ENCODE data around the gene AGPS. TPM values are rescaled to one million over a fixed set of nuclear protein-coding genes. Genes with fewer than 3 reads are reported as not detected.
A peak's percentile ranks its signal among the peaks of the same experiment; 100 is the strongest.

AGPS gene
- total RNA-seq, 3 donors from 2014 or later: 73.1 to 80.1 (median 73.7) TPM

GRCh38 chr2:177556153-177556552, 163.6 kb downstream of the AGPS start:
- H3K4me1 Mint-ChIP-seq (ENCODE audit: low read depth): peaks cover 9% of the 10 kb centered on the region
- no peaks in the 10 kb centered on the region for H3K36me3 Mint-ChIP-seq (ENCODE audit: insufficient read depth)
- DNase-seq (no peak), ATAC-seq (no peak)
- no peak overlapping the region for H3K4me3 Mint-ChIP-seq
- no peaks in the 10 kb centered on the region for H3K27me3 Mint-ChIP-seq (ENCODE audit: low read depth)
- no peaks in the 10 kb centered on the region for H3K9me3 Mint-ChIP-seq

GRCh38 chr2:177557794-177558193, 165.2 kb downstream of the AGPS start:
- H3K4me3 Mint-ChIP-seq: no peak overlapping the region
- no peaks in the 10 kb centered on the region for H3K27me3 Mint-ChIP-seq (ENCODE audit: low read depth)
- ATAC-seq: no peak
- H3K4me1 Mint-ChIP-seq (ENCODE audit: low read depth): peaks cover 9% of the 10 kb centered on the region
- no peak for DNase-seq
- no peaks in the 10 kb centered on the region for H3K9me3 Mint-ChIP-seq
- no peaks in the 10 kb centered on the region for H3K36me3 Mint-ChIP-seq (ENCODE audit: insufficient read depth)

GRCh38 chr2:177559638-177560037, 167.1 kb downstream of the AGPS start:
- H3K27me3 Mint-ChIP-seq (ENCODE audit: low read depth): no peaks in the 10 kb centered on the region
- DNase-seq: no peak
- ATAC-seq: no peak
- no peaks in the 10 kb centered on the region for H3K4me1 Mint-ChIP-seq (ENCODE audit: low read depth)
- no peaks in the 10 kb centered on the region for H3K9me3 Mint-ChIP-seq
- H3K36me3 Mint-ChIP-seq (ENCODE audit: insufficient read depth): no peaks in the 10 kb centered on the region
- H3K4me3 Mint-ChIP-seq: no peak overlapping the region

GRCh38 chr2:177568390-177568789, 175.8 kb downstream of the AGPS start:
- DNase-seq (no peak), ATAC-seq (no peak)
- Mint-ChIP-seq H3K4me3 (no peak overlapping the region), H3K9me3 (no peaks in the 10 kb centered on the region), H3K27me3 (ENCODE audit: low read depth) (peaks cover 1% of the 10 kb centered on the region), H3K4me1 (ENCODE audit: low read depth) (no peaks in the 10 kb centered on the region), H3K36me3 (ENCODE audit: insufficient read depth) (no peaks in the 10 kb centered on the region)

GRCh38 chr2:177568893-177569292, 176.3 kb downstream of the AGPS start:
- H3K9me3 Mint-ChIP-seq: no peaks in the 10 kb centered on the region
- H3K36me3 Mint-ChIP-seq (ENCODE audit: insufficient read depth): no peaks in the 10 kb centered on the region
- peaks cover 4% of the 10 kb centered on the region for H3K27me3 Mint-ChIP-seq (ENCODE audit: low read depth)
- DNase-seq (no peak), ATAC-seq (no peak)
- H3K4me1 Mint-ChIP-seq (ENCODE audit: low read depth): no peaks in the 10 kb centered on the region
- no peak overlapping the region for H3K4me3 Mint-ChIP-seq

- H3K9me3 Mint-ChIP-seq: no peaks in the 10 kb centered on the region
- peaks cover 5% of the 10 kb centered on the region for H3K27me3 Mint-ChIP-seq (ENCODE audit: low read depth)
- DNase-seq: no peak
- ATAC-seq: no peak
- no peaks in the 10 kb centered on the region for H3K36me3 Mint-ChIP-seq (ENCODE audit: insufficient read depth)
- H3K4me3 Mint-ChIP-seq: no peak overlapping the region
- no peaks in the 10 kb centered on the region for H3K4me1 Mint-ChIP-seq (ENCODE audit: low read depth)
These were observed 179.7 kb downstream of the AGPS start for GRCh38 chr2:177572236-177572671.

GRCh38 chr2:177573120-177573519, 180.5 kb downstream of the AGPS start:
- H3K9me3 Mint-ChIP-seq: no peaks in the 10 kb centered on the region
- H3K27me3 Mint-ChIP-seq (ENCODE audit: low read depth): peaks cover 5% of the 10 kb centered on the region
- DNase-seq: no peak
- no peak overlapping the region for H3K4me3 Mint-ChIP-seq
- no peak for ATAC-seq
- no peaks in the 10 kb centered on the region for H3K4me1 Mint-ChIP-seq (ENCODE audit: low read depth)
- no peaks in the 10 kb centered on the region for H3K36me3 Mint-ChIP-seq (ENCODE audit: insufficient read depth)

GRCh38 chr2:177574356-177574755, 181.8 kb downstream of the AGPS start:
- Mint-ChIP-seq H3K27me3 (ENCODE audit: low read depth) (peaks cover 5% of the 10 kb centered on the region), H3K4me3 (no peak overlapping the region), H3K9me3 (no peaks in the 10 kb centered on the region), H3K4me1 (ENCODE audit: low read depth) (no peaks in the 10 kb centered on the region), H3K36me3 (ENCODE audit: insufficient read depth) (no peaks in the 10 kb centered on the region)
- DNase-seq: no peak
- ATAC-seq: no peak

GRCh38 chr2:177575358-177575757, 182.8 kb downstream of the AGPS start:
- Mint-ChIP-seq H3K4me3 (no peak overlapping the region), H3K27me3 (ENCODE audit: low read depth) (peaks cover 5% of the 10 kb centered on the region), H3K4me1 (ENCODE audit: low read depth) (no peaks in the 10 kb centered on the region), H3K36me3 (ENCODE audit: insufficient read depth) (no peaks in the 10 kb centered on the region), H3K9me3 (no peaks in the 10 kb centered on the region)
- DNase-seq: no peak
- no peak for ATAC-seq

- Mint-ChIP-seq H3K27me3 (ENCODE audit: low read depth) (peaks cover 5% of the 10 kb centered on the region), H3K9me3 (no peaks in the 10 kb centered on the region), H3K36me3 (ENCODE audit: insufficient read depth) (no peaks in the 10 kb centered on the region), H3K4me1 (ENCODE audit: low read depth) (no peaks in the 10 kb centered on the region), H3K4me3 (no peak overlapping the region)
- DNase-seq: no peak
- ATAC-seq: no peak
These were observed 184.5 kb downstream of the AGPS start for GRCh38 chr2:177577075-177577474.

- Mint-ChIP-seq H3K4me3 (no peak overlapping the region), H3K27me3 (ENCODE audit: low read depth) (peaks cover 4% of the 10 kb centered on the region), H3K36me3 (ENCODE audit: insufficient read depth) (no peaks in the 10 kb centered on the region), H3K4me1 (ENCODE audit: low read depth) (no peaks in the 10 kb centered on the region), H3K9me3 (no peaks in the 10 kb centered on the region)
- DNase-seq (no peak), ATAC-seq (no peak)
These were observed 185.9 kb downstream of the AGPS start for GRCh38 chr2:177578454-177578853.

GRCh38 chr2:177579486-177580036, 187.0 kb downstream of the AGPS start:
- Mint-ChIP-seq H3K9me3 (no peaks in the 10 kb centered on the region), H3K4me1 (ENCODE audit: low read depth) (no peaks in the 10 kb centered on the region), H3K36me3 (ENCODE audit: insufficient read depth) (no peaks in the 10 kb centered on the region), H3K27me3 (ENCODE audit: low read depth) (no peaks in the 10 kb centered on the region), H3K4me3 (no peak overlapping the region)
- ATAC-seq (no peak), DNase-seq (no peak)

GRCh38 chr2:177582000-177582399, 189.4 kb downstream of the AGPS start:
- H3K36me3 Mint-ChIP-seq (ENCODE audit: insufficient read depth): no peaks in the 10 kb centered on the region

GRCh38 chr2:177584030-177584692, 191.6 kb downstream of the AGPS start:
- H3K36me3 Mint-ChIP-seq (ENCODE audit: insufficient read depth): no peaks in the 10 kb centered on the region
- ATAC-seq (peak in 1 of 2 donors; percentile 65), DNase-seq (no peak)
- peaks cover 2% of the 10 kb centered on the region for H3K27me3 Mint-ChIP-seq (ENCODE audit: low read depth)
- no peaks in the 10 kb centered on the region for H3K9me3 Mint-ChIP-seq
- no peaks in the 10 kb centered on the region for H3K4me1 Mint-ChIP-seq (ENCODE audit: low read depth)
- H3K4me3 Mint-ChIP-seq: no peak overlapping the region

More at GRCh38 chr2:177582000-177582399, 189.4 kb downstream of the AGPS start:
- Mint-ChIP-seq H3K4me1 (ENCODE audit: low read depth) (no peaks in the 10 kb centered on the region), H3K27me3 (ENCODE audit: low read depth) (no peaks in the 10 kb centered on the region), H3K4me3 (no peak overlapping the region), H3K9me3 (no peaks in the 10 kb centered on the region)
- no peak for DNase-seq
- no peak for ATAC-seq

GRCh38 chr2:177585234-177585863, 192.8 kb downstream of the AGPS start:
- no peaks in the 10 kb centered on the region for H3K4me1 Mint-ChIP-seq (ENCODE audit: low read depth)
- no peak for DNase-seq
- peaks cover 7% of the 10 kb centered on the region for H3K27me3 Mint-ChIP-seq (ENCODE audit: low read depth)
- no peaks in the 10 kb centered on the region for H3K9me3 Mint-ChIP-seq
- no peak for ATAC-seq
- H3K36me3 Mint-ChIP-seq (ENCODE audit: insufficient read depth): no peaks in the 10 kb centered on the region
- H3K4me3 Mint-ChIP-seq: no peak overlapping the region
